Measurements from ENCODE around the gene SYNGR3. TPM values are rescaled to one million over a fixed set of nuclear protein-coding genes. Genes with fewer than 3 reads are reported as not detected.

The SYNGR3 gene
- total RNA-seq, 1 experiment from 2014 or later = 0.68 TPM

GRCh38 chr16:1992704-1993317 is 3.0 kb downstream of the SYNGR3 start:
- Mint-ChIP-seq H3K4me3 (ENCODE audit: unreplicated experiment) (no peak overlapping the region), H3K27ac (ENCODE audit: low read depth, unreplicated experiment) (no peak overlapping the region), H3K4me1 (ENCODE audit: insufficient read depth, unreplicated experiment) (peaks cover 18% of the 10 kb centered on the region), H3K27me3 (ENCODE audit: insufficient read depth, unreplicated experiment) (no peaks in the 10 kb centered on the region), H3K9me3 (ENCODE audit: unreplicated experiment) (no peaks in the 10 kb centered on the region), H3K36me3 (ENCODE audit: insufficient read depth, unreplicated experiment) (peaks cover 38% of the 10 kb centered on the region)
- CTCF ChIA-PET = interaction anchor here (0.6 to 1.5 kb wide), 4 partner anchors 11 to 979 kb away, joined by 3 to 6 read pairs (median 3); no protein-coding TSS in a partner anchor
- BruUV-seq (replicated peaks) = no TSS peak
- no peak for TF ChIP-seq CTCF (IDR thresholded peaks at IDR 0.05; ENCODE audit: unreplicated experiment)
- DNase-seq (ENCODE audit: unreplicated experiment) = no peak
- intact Hi-C loops (cut with micrococcal nuclease) = no loop called here
- POLR2A ChIA-PET = interaction anchor here (1.1 to 1.2 kb wide), 2 partner anchors 9 to 21 kb away, joined by 7 to 9 read pairs; partner anchors contain the start of genes GFER and TBL3

- Mint-ChIP-seq H3K27ac (ENCODE audit: low read depth, unreplicated experiment) (peak overlapping the region; percentile 80), H3K27me3 (ENCODE audit: insufficient read depth, unreplicated experiment) (no peaks in the 10 kb centered on the region), H3K36me3 (ENCODE audit: insufficient read depth, unreplicated experiment) (peaks cover 41% of the 10 kb centered on the region), H3K4me1 (ENCODE audit: insufficient read depth, unreplicated experiment) (peaks cover 14% of the 10 kb centered on the region), H3K9me3 (ENCODE audit: unreplicated experiment) (no peaks in the 10 kb centered on the region), H3K4me3 (ENCODE audit: unreplicated experiment) (no peak overlapping the region)
- BruUV-seq (replicated peaks) = no TSS peak
- peak; percentile 88 for DNase-seq (ENCODE audit: unreplicated experiment)
- intact Hi-C loops (cut with micrococcal nuclease) = no loop called here
- CTCF ChIA-PET = interaction anchor here (0.6 to 1.5 kb wide), 2 partner anchors 10 to 978 kb away, joined by 3 to 6 read pairs; no protein-coding TSS in a partner anchor
- TF ChIP-seq CTCF (IDR thresholded peaks at IDR 0.05; ENCODE audit: unreplicated experiment) = no peak
- POLR2A ChIA-PET = interaction anchor here (1.0 to 4.8 kb wide), 7 partner anchors 9 to 29 kb away, joined by 3 to 41 read pairs (median 4); partner anchors contain the start of genes GFER, RPS2, TBL3 and ZNF598
Measured at GRCh38 chr16:1993731-1994131, 4.0 kb downstream of the SYNGR3 start.

- H3K4me1 Mint-ChIP-seq (ENCODE audit: insufficient read depth, unreplicated experiment) = peaks cover 13% of the 10 kb centered on the region
- H3K9me3 Mint-ChIP-seq (ENCODE audit: unreplicated experiment) = no peaks in the 10 kb centered on the region
- no peak for DNase-seq (ENCODE audit: unreplicated experiment)
- TF ChIP-seq CTCF (IDR thresholded peaks at IDR 0.05; ENCODE audit: unreplicated experiment) = no peak
- intact Hi-C loops (cut with micrococcal nuclease) = no loop called here
- H3K4me3 Mint-ChIP-seq (ENCODE audit: unreplicated experiment) = no peak overlapping the region
- H3K36me3 Mint-ChIP-seq (ENCODE audit: insufficient read depth, unreplicated experiment) = peaks cover 60% of the 10 kb centered on the region
- CTCF ChIA-PET = interaction anchor here (0.6 kb wide), 1 partner anchor 74 kb away, joined by 3 read pairs; no protein-coding TSS in a partner anchor
- H3K27ac Mint-ChIP-seq (ENCODE audit: low read depth, unreplicated experiment) = no peak overlapping the region
- BruUV-seq (replicated peaks) = TSS peak; percentile 41
- no peaks in the 10 kb centered on the region for H3K27me3 Mint-ChIP-seq (ENCODE audit: insufficient read depth, unreplicated experiment)
- POLR2A ChIA-PET = interaction anchor here (0.7 to 4.8 kb wide), 4 partner anchors 10 to 47 kb away, joined by 4 to 41 read pairs (median 9); partner anchors contain the start of genes GFER and ZNF598
Measured at GRCh38 chr16:1997494-1998359, 8.0 kb downstream of the SYNGR3 start.

- Mint-ChIP-seq H3K27ac (ENCODE audit: low read depth, unreplicated experiment) (no peak overlapping the region), H3K36me3 (ENCODE audit: insufficient read depth, unreplicated experiment) (peaks cover 67% of the 10 kb centered on the region), H3K4me3 (ENCODE audit: unreplicated experiment) (no peak overlapping the region), H3K4me1 (ENCODE audit: insufficient read depth, unreplicated experiment) (peaks cover 13% of the 10 kb centered on the region), H3K9me3 (ENCODE audit: unreplicated experiment) (no peaks in the 10 kb centered on the region), H3K27me3 (ENCODE audit: insufficient read depth, unreplicated experiment) (no peaks in the 10 kb centered on the region)
- ChIA-PET POLR2A (interaction anchor here (1.5 kb wide), 1 partner anchor 10 kb away, joined by 4 read pairs; no protein-coding TSS in a partner anchor), CTCF (interaction anchor here (0.6 kb wide), 1 partner anchor 74 kb away, joined by 3 read pairs; no protein-coding TSS in a partner anchor)
- no TSS peak for BruUV-seq (replicated peaks)
- TF ChIP-seq CTCF (IDR thresholded peaks at IDR 0.05; ENCODE audit: unreplicated experiment) = no peak
- intact Hi-C loops (cut with micrococcal nuclease) = no loop called here
- no peak for DNase-seq (ENCODE audit: unreplicated experiment)
Measured at GRCh38 chr16:1998360-1998835, 8.6 kb downstream of the SYNGR3 start.
